ENCODE results near the gene OGG1.

- TF ChIP-seq POLR2A (IDR thresholded peaks at IDR 0.05) (no peak), CTCF (IDR thresholded peaks at IDR 0.05) (no peak)
Observed at GRCh38 chr3:9749296-9749644, 482 bp upstream of the OGG1 start.
